GM23338 (cell line): ENCODE measurements around the gene MAGEC2. TPM values are rescaled to one million over a fixed set of nuclear protein-coding genes. Genes with fewer than 3 reads are reported as not detected.

Experiments used
- ATAC-seq: fragments of 200-7000 bp; cut with Tn5 transposase; 3 replicates; pipeline ENCODE4 v1.9.1; 2020
- DNase-seq: peaks from one replicate; pipeline ENCODE4 v3.0.0-alpha.2; 2015; ENCODE audit warnings: low spot score
- H2AFZ ChIP-seq: fragments of 200-600 bp; sonication (generic); 2 replicates; pipeline ENCODE4 v1.8.0; 2016; ENCODE audit warnings: antibody characterized with exemption, mild to moderate bottlenecking, moderate library complexity
- H3F3A ChIP-seq: fragments of 200-600 bp; sonication (generic); replicated peaks from 2 replicates; pipeline ENCODE4 v1.8.0; 2017; ENCODE audit warnings: antibody characterized with exemption, mixed run types, low read depth
- H3K27ac ChIP-seq: fragments of 200-600 bp; sonication (generic); 2 replicates; pipeline ENCODE4 v1.6.1; 2016; ENCODE audit warnings: low read depth
- H3K27me3 ChIP-seq: fragments of 200-600 bp; sonication (generic); 2 replicates; pipeline ENCODE4 v1.8.0; 2016; ENCODE audit warnings: mild to moderate bottlenecking, mixed run types, moderate library complexity; ENCODE audit not compliant: insufficient read depth
- H3K36me3 ChIP-seq: fragments of 200-600 bp; sonication (generic); 2 replicates; pipeline ENCODE4 v1.8.0; 2016; ENCODE audit warnings: mild to moderate bottlenecking; ENCODE audit not compliant: insufficient read depth
- H3K4me1 ChIP-seq: fragments of 200-600 bp; sonication (generic); 2 replicates; pipeline ENCODE4 v1.8.0; 2016; ENCODE audit warnings: mild to moderate bottlenecking, moderate library complexity; ENCODE audit not compliant: insufficient read depth
- H3K4me2 ChIP-seq: fragments of 200-600 bp; sonication (generic); 2 replicates; pipeline ENCODE4 v1.7.1; 2017; ENCODE audit warnings: mixed run types
- H3K4me3 ChIP-seq: fragments of 200-600 bp; sonication (generic); 2 replicates; pipeline ENCODE4 v1.6.1; 2016; ENCODE audit warnings: mixed run types
- H3K79me2 ChIP-seq: fragments of 200-600 bp; sonication (generic); replicated peaks from 2 replicates; pipeline ENCODE4 v1.8.0; 2017; ENCODE audit warnings: mild to moderate bottlenecking; ENCODE audit not compliant: insufficient read depth
- H3K9me2 ChIP-seq: fragments of 200-600 bp; sonication (generic); 2 replicates; pipeline ENCODE4 v1.8.0; 2017; ENCODE audit not compliant: insufficient read depth
- H4K20me1 ChIP-seq: fragments of 200-600 bp; sonication (generic); replicated peaks from 2 replicates; pipeline ENCODE4 v1.8.0; 2017; ENCODE audit warnings: mild to moderate bottlenecking; ENCODE audit not compliant: insufficient read depth
- H3K27ac Mint-ChIP-seq: 2 replicates; pipeline ENCODE4 v1.8.0; 2020; ENCODE audit warnings: inconsistent platforms, mild to moderate bottlenecking, moderate library complexity, mixed read lengths
- H3K27me3 Mint-ChIP-seq: 3 replicates; pipeline ENCODE4 v1.8.0; 2022; ENCODE audit warnings: low read depth, mild to moderate bottlenecking, moderate library complexity, mixed read lengths, inconsistent platforms; ENCODE audit not compliant: insufficient read depth, poor library complexity
- H3K36me3 Mint-ChIP-seq: 3 replicates; pipeline ENCODE4 v1.8.0; 2021; ENCODE audit warnings: low read depth, mild to moderate bottlenecking, inconsistent platforms, moderate library complexity, mixed read lengths
- H3K4me1 Mint-ChIP-seq: 3 replicates; pipeline ENCODE4 v1.8.0; 2020; ENCODE audit warnings: mild to moderate bottlenecking, inconsistent platforms, mixed read lengths
- H3K4me3 Mint-ChIP-seq: 3 replicates; pipeline ENCODE4 v1.8.0; 2021; ENCODE audit warnings: moderate library complexity, mild to moderate bottlenecking, inconsistent platforms, mixed read lengths
- H3K9me3 Mint-ChIP-seq: 3 replicates; pipeline ENCODE4 v1.8.0; 2020; ENCODE audit warnings: moderate library complexity, mild to moderate bottlenecking, inconsistent platforms, mixed read lengths
- CREB1 ChIP-seq: fragments of 250-450 bp; sonication (Bioruptor Pico); IDR thresholded peaks from 2 replicates; pipeline ENCODE4 v1.5.0; 2020; ENCODE audit warnings: low read depth, mild to moderate bottlenecking, moderate library complexity
- EZH2 ChIP-seq: fragments of 200-600 bp; sonication (generic); IDR thresholded peaks from one replicate; pipeline ENCODE4 v1.8.0; 2017; ENCODE audit warnings: antibody characterized with exemption, mild to moderate bottlenecking, low read depth; ENCODE audit not compliant: unreplicated experiment
- EZH2phosphoT487 ChIP-seq: fragments of 200-600 bp; sonication (generic); IDR thresholded peaks from one replicate; pipeline ENCODE4 v1.8.1; 2018; ENCODE audit warnings: antibody characterized with exemption; ENCODE audit not compliant: unreplicated experiment
- JUNB ChIP-seq: IDR thresholded peaks from one replicate; pipeline ENCODE4 v1.6.1; 2016; ENCODE audit warnings: antibody characterized with exemption; ENCODE audit not compliant: unreplicated experiment
- NANOG ChIP-seq: IDR thresholded peaks from 2 replicates; pipeline ENCODE4 v1.6.1; 2016; ENCODE audit warnings: antibody characterized with exemption, borderline replicate concordance
- POLR2AphosphoS5 ChIP-seq: IDR thresholded peaks from 2 replicates; pipeline ENCODE4 v1.6.1; 2016; ENCODE audit warnings: antibody characterized with exemption, low read depth
- STAT1 ChIP-seq: IDR thresholded peaks from one replicate; pipeline ENCODE4 v1.6.1; 2016; ENCODE audit warnings: antibody characterized with exemption; ENCODE audit not compliant: unreplicated experiment
- ZNF114 ChIP-seq: fragments of 250-450 bp; sonication (Bioruptor Pico); IDR thresholded peaks from 2 replicates; pipeline ENCODE4 v1.5.0; 2020; ENCODE audit warnings: mild to moderate bottlenecking, moderate library complexity
- polyA plus RNA-seq: library from polyadenylated mRNA; unstranded; fragments of >200 nt; fragmentation: Nextera tagmentation; extraction: Ambion mirVana; gene quantifications from 2 replicates; pipeline ENCODE4 v1.2.1, GENCODE V29; 2016
- total RNA-seq: library from RNA; depleted of rRNA; stranded (reverse); fragments of >200 nt; shearing (Covaris generic); gene quantifications from 2 replicates; pipeline ENCODE4 v1.2.3, GENCODE V29; 2014
- TF ChIP-seq, protein P1 (sequence below), 2 experiments: fragments of 200-600 bp in 1 of 2; sonication (generic) in 1 of 2; conservative IDR thresholded peaks; 2 replicates each; pipeline versions ENCODE4 v1.5.1 to v1.6.1; 2016 to 2017; ENCODE audit warnings: antibody characterized with exemption in 2 of 2, low read depth in 2 of 2, mild to moderate bottlenecking in 2 of 2, moderate library complexity in 1 of 2
- TF ChIP-seq, protein P2 (sequence below): IDR thresholded peaks from one replicate; pipeline ENCODE4 v1.6.1; 2018; ENCODE audit warnings: antibody characterized with exemption; ENCODE audit not compliant: unreplicated experiment
- TF ChIP-seq, protein P3 (sequence below): IDR thresholded peaks from 2 replicates; pipeline ENCODE4 v1.6.1; 2016; ENCODE audit warnings: antibody characterized with exemption
- TF ChIP-seq, protein P4 (sequence below): fragments of 250-450 bp; sonication (Bioruptor Pico); IDR thresholded peaks from 2 replicates; pipeline ENCODE4 v1.5.0; 2020; ENCODE audit warnings: mild to moderate bottlenecking, moderate library complexity

The MAGEC2 gene
- total and polyA plus RNA-seq, 2 experiments from 2014 or later = not detected

DNA sequence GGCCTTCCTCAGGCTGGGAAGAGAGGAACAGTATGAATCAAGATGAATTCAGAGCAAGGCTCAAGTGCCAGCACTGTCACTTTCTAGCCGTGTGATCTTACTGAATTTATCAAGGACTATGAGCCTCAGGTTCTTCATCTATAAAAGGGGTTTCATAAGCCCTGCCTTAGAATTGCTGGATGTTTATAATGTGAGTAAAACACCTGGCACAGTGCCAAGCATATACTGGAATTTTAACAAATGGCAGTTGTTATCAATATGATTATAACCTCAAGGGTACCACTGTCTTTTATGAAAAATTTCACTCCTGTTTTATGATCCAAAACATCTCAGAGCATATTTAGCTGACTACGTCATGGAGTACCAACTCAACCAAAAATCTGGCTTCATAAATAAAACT, 4.0 kb downstream of the MAGEC2 start (continued):
- TF ChIP-seq, protein P1, sequence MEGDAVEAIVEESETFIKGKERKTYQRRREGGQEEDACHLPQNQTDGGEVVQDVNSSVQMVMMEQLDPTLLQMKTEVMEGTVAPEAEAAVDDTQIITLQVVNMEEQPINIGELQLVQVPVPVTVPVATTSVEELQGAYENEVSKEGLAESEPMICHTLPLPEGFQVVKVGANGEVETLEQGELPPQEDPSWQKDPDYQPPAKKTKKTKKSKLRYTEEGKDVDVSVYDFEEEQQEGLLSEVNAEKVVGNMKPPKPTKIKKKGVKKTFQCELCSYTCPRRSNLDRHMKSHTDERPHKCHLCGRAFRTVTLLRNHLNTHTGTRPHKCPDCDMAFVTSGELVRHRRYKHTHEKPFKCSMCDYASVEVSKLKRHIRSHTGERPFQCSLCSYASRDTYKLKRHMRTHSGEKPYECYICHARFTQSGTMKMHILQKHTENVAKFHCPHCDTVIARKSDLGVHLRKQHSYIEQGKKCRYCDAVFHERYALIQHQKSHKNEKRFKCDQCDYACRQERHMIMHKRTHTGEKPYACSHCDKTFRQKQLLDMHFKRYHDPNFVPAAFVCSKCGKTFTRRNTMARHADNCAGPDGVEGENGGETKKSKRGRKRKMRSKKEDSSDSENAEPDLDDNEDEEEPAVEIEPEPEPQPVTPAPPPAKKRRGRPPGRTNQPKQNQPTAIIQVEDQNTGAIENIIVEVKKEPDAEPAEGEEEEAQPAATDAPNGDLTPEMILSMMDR (conservative IDR thresholded peaks at IDR 0.05; ENCODE audit: low read depth in 2 of 2) = no peak
- TF ChIP-seq NANOG (no peak), JUNB (no peak), CREB1 (no peak), POLR2AphosphoS5 (no peak)
- TF ChIP-seq, protein P2, sequence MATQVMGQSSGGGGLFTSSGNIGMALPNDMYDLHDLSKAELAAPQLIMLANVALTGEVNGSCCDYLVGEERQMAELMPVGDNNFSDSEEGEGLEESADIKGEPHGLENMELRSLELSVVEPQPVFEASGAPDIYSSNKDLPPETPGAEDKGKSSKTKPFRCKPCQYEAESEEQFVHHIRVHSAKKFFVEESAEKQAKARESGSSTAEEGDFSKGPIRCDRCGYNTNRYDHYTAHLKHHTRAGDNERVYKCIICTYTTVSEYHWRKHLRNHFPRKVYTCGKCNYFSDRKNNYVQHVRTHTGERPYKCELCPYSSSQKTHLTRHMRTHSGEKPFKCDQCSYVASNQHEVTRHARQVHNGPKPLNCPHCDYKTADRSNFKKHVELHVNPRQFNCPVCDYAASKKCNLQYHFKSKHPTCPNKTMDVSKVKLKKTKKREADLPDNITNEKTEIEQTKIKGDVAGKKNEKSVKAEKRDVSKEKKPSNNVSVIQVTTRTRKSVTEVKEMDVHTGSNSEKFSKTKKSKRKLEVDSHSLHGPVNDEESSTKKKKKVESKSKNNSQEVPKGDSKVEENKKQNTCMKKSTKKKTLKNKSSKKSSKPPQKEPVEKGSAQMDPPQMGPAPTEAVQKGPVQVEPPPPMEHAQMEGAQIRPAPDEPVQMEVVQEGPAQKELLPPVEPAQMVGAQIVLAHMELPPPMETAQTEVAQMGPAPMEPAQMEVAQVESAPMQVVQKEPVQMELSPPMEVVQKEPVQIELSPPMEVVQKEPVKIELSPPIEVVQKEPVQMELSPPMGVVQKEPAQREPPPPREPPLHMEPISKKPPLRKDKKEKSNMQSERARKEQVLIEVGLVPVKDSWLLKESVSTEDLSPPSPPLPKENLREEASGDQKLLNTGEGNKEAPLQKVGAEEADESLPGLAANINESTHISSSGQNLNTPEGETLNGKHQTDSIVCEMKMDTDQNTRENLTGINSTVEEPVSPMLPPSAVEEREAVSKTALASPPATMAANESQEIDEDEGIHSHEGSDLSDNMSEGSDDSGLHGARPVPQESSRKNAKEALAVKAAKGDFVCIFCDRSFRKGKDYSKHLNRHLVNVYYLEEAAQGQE = no peak
- TF ChIP-seq, protein P3, sequence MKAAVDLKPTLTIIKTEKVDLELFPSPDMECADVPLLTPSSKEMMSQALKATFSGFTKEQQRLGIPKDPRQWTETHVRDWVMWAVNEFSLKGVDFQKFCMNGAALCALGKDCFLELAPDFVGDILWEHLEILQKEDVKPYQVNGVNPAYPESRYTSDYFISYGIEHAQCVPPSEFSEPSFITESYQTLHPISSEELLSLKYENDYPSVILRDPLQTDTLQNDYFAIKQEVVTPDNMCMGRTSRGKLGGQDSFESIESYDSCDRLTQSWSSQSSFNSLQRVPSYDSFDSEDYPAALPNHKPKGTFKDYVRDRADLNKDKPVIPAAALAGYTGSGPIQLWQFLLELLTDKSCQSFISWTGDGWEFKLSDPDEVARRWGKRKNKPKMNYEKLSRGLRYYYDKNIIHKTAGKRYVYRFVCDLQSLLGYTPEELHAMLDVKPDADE = no peak

DNA sequence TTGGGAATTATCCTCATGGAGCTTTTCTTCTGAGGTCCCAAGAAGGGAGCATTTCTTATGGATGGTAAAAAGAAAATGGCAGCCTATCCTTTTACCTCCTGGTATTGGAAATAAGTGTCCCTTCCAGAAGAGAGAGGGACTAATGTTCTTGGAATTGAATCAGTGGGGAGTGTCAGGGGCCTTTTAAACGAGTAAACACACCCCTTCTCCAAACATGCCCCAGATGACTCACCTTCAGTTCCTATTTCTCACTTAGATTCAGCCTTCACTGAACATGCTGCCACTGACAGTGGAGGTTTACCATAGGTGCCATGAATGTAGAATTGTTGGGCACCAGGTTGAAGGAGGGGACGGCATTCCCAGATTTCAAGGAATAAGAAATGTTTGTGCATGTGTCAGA, 19.0 kb downstream of the MAGEC2 start:
- H3K9me3 Mint-ChIP-seq = no peaks in the 10 kb centered on the region
- TF ChIP-seq STAT1 = no peak
- no peak for TF ChIP-seq CREB1
- TF ChIP-seq EZH2 = no peak
- no peak for TF ChIP-seq ZNF114 (CRISPR knock-in tag)
- TF ChIP-seq, protein P3 = no peak
- no peak for TF ChIP-seq POLR2AphosphoS5
- no peak for TF ChIP-seq NANOG
- TF ChIP-seq EZH2phosphoT487 = no peak
- TF ChIP-seq, protein P4, sequence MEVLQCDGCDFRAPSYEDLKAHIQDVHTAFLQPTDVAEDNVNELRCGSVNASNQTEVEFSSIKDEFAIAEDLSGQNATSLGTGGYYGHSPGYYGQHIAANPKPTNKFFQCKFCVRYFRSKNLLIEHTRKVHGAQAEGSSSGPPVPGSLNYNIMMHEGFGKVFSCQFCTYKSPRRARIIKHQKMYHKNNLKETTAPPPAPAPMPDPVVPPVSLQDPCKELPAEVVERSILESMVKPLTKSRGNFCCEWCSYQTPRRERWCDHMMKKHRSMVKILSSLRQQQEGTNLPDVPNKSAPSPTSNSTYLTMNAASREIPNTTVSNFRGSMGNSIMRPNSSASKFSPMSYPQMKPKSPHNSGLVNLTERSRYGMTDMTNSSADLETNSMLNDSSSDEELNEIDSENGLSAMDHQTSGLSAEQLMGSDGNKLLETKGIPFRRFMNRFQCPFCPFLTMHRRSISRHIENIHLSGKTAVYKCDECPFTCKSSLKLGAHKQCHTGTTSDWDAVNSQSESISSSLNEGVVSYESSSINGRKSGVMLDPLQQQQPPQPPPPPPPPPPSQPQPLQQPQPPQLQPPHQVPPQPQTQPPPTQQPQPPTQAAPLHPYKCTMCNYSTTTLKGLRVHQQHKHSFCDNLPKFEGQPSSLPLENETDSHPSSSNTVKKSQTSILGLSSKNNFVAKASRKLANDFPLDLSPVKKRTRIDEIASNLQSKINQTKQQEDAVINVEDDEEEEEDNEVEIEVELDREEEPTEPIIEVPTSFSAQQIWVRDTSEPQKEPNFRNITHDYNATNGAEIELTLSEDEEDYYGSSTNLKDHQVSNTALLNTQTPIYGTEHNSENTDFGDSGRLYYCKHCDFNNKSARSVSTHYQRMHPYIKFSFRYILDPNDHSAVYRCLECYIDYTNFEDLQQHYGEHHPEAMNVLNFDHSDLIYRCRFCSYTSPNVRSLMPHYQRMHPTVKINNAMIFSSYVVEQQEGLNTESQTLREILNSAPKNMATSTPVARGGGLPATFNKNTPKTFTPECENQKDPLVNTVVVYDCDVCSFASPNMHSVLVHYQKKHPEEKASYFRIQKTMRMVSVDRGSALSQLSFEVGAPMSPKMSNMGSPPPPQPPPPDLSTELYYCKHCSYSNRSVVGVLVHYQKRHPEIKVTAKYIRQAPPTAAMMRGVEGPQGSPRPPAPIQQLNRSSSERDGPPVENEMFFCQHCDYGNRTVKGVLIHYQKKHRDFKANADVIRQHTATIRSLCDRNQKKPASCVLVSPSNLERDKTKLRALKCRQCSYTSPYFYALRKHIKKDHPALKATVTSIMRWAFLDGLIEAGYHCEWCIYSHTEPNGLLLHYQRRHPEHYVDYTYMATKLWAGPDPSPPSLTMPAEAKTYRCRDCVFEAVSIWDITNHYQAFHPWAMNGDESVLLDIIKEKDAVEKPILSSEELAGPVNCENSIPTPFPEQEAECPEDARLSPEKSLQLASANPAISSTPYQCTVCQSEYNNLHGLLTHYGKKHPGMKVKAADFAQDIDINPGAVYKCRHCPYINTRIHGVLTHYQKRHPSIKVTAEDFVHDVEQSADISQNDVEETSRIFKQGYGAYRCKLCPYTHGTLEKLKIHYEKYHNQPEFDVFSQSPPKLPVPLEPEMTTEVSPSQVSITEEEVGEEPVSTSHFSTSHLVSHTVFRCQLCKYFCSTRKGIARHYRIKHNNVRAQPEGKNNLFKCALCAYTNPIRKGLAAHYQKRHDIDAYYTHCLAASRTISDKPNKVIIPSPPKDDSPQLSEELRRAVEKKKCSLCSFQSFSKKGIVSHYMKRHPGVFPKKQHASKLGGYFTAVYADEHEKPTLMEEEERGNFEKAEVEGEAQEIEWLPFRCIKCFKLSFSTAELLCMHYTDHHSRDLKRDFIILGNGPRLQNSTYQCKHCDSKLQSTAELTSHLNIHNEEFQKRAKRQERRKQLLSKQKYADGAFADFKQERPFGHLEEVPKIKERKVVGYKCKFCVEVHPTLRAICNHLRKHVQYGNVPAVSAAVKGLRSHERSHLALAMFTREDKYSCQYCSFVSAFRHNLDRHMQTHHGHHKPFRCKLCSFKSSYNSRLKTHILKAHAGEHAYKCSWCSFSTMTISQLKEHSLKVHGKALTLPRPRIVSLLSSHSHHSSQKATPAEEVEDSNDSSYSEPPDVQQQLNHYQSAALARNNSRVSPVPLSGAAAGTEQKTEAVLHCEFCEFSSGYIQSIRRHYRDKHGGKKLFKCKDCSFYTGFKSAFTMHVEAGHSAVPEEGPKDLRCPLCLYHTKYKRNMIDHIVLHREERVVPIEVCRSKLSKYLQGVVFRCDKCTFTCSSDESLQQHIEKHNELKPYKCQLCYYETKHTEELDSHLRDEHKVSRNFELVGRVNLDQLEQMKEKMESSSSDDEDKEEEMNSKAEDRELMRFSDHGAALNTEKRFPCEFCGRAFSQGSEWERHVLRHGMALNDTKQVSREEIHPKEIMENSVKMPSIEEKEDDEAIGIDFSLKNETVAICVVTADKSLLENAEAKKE (CRISPR knock-in tag) = no peak

More for the DNA sequence above, 19.0 kb downstream of the MAGEC2 start:
- Histone ChIP-seq H3F3A (no peaks in the 10 kb centered on the region), H3K9me2 (no peaks in the 10 kb centered on the region), H4K20me1 (no peaks in the 10 kb centered on the region), H3K79me2 (no peaks in the 10 kb centered on the region), H3K4me1 (no peaks in the 10 kb centered on the region), H3K4me3 (no peak overlapping the region), H3K27me3 (no peaks in the 10 kb centered on the region), H3K4me2 (no peak overlapping the region), H2AFZ (no peak overlapping the region), H3K27ac (no peak overlapping the region), H3K36me3 (no peaks in the 10 kb centered on the region)
- no peak overlapping the region for H3K4me3 Mint-ChIP-seq
- H3K27ac Mint-ChIP-seq = no peak overlapping the region
- no peaks in the 10 kb centered on the region for H3K36me3 Mint-ChIP-seq
- DNase-seq (no peak), ATAC-seq (no peak)
- H3K4me1 Mint-ChIP-seq = no peaks in the 10 kb centered on the region
- no peaks in the 10 kb centered on the region for H3K27me3 Mint-ChIP-seq
